HG03565 (cell line): ENCODE measurements around the gene RPL13.

ENCODE experiments used
- ATAC-seq: cut with Tn5 transposase; IDR thresholded peaks from one replicate; pipeline ENCODE4 v1.9.1; 2021; ENCODE audit warnings: mild to moderate bottlenecking, moderate library complexity; ENCODE audit not compliant: unreplicated experiment

Gene RPL13

GRCh38 chr16:89596061-89596689 is 35.7 kb downstream of the RPL13 start:
- ATAC-seq: no peak

GRCh38 chr16:89596957-89597649 is 36.6 kb downstream of the RPL13 start:
- ATAC-seq: no peak

- no peak for ATAC-seq
Measured at GRCh38 chr16:89598199-89598598, 37.7 kb downstream of the RPL13 start.

- ATAC-seq: no peak
Measured at GRCh38 chr16:89599451-89599858, 39.0 kb downstream of the RPL13 start.

- no peak for ATAC-seq
Measured at GRCh38 chr16:89599902-89600301, 39.4 kb downstream of the RPL13 start.

- no peak for ATAC-seq
Measured at GRCh38 chr16:89600427-89600826, 39.9 kb downstream of the RPL13 start.

GRCh38 chr16:89600956-89601355 is 40.5 kb downstream of the RPL13 start:
- ATAC-seq: no peak

GRCh38 chr16:89601906-89602272 is 41.4 kb downstream of the RPL13 start:
- ATAC-seq: no peak

- no peak for ATAC-seq
Measured at GRCh38 chr16:89602273-89602951, 41.9 kb downstream of the RPL13 start.

GRCh38 chr16:89602952-89603590 is 42.6 kb downstream of the RPL13 start:
- ATAC-seq: no peak

- no peak for ATAC-seq
Measured at GRCh38 chr16:89604764-89605163, 44.3 kb downstream of the RPL13 start.

GRCh38 chr16:89605186-89605970 is 44.9 kb downstream of the RPL13 start:
- no peak for ATAC-seq

GRCh38 chr16:89606006-89606405 is 45.5 kb downstream of the RPL13 start:
- no peak for ATAC-seq

- ATAC-seq: no peak
Measured at GRCh38 chr16:89607453-89607852, 47.0 kb downstream of the RPL13 start.

- ATAC-seq: no peak
Measured at GRCh38 chr16:89607937-89608740, 47.7 kb downstream of the RPL13 start.

GRCh38 chr16:89610108-89610453 is 49.6 kb downstream of the RPL13 start:
- ATAC-seq: no peak

- ATAC-seq: no peak
Measured at GRCh38 chr16:89612415-89613166, 52.1 kb downstream of the RPL13 start.

- no peak for ATAC-seq
Measured at GRCh38 chr16:89613231-89613953, 52.9 kb downstream of the RPL13 start, which contains the start of gene DPEP1. TSS of gene DPEP1 (plus strand) at chr16:89613642. CDS start at chr16:89630411, 16,769 bp downstream.
